OCI-LY1 (cell line): ENCODE data around the gene MYH7.

ENCODE experiments used
- H2AFZ ChIP-seq: fragments of 200-600 bp; sonication (generic), shearing (Covaris generic); 2 replicates; pipeline ENCODE4 v1.6.0; 2014; ENCODE audit warnings: antibody characterized with exemption, mild to moderate bottlenecking, low read length
- H3F3A ChIP-seq: fragments of 200-600 bp; sonication (generic), shearing (Covaris generic); 2 replicates; pipeline ENCODE4 v1.6.0; 2014; ENCODE audit warnings: mild to moderate bottlenecking, antibody characterized with exemption, low read length, moderate library complexity; ENCODE audit not compliant: insufficient read depth
- H3K27ac ChIP-seq: fragments of 200-600 bp; sonication (generic); 2 replicates; pipeline ENCODE4 v1.5.1; 2014; ENCODE audit warnings: low read length, mixed run types, mild to moderate bottlenecking, low read depth; ENCODE audit not compliant: poor library complexity, severe bottlenecking
- H3K27me3 ChIP-seq: fragments of 200-600 bp; sonication (generic); 2 replicates; pipeline ENCODE4 v1.6.0; 2014; ENCODE audit warnings: antibody characterized with exemption, mild to moderate bottlenecking, low read length, moderate library complexity; ENCODE audit not compliant: insufficient read depth
- H3K36me3 ChIP-seq: fragments of 200-600 bp; sonication (generic); 2 replicates; pipeline ENCODE4 v1.6.1; 2014; ENCODE audit warnings: mild to moderate bottlenecking, antibody characterized with exemption, low read length, moderate library complexity, mixed read lengths; ENCODE audit not compliant: insufficient read depth
- H3K4me1 ChIP-seq: fragments of 200-600 bp; sonication (generic); 2 replicates; pipeline ENCODE4 v1.5.1; 2014; ENCODE audit warnings: mild to moderate bottlenecking, low read length, moderate library complexity; ENCODE audit not compliant: insufficient read depth, severe bottlenecking
- H3K4me2 ChIP-seq: fragments of 200-600 bp; sonication (generic), shearing (Covaris generic); 2 replicates; pipeline ENCODE4 v1.6.1; 2014; ENCODE audit warnings: low read length
- H3K4me3 ChIP-seq: fragments of 200-600 bp; sonication (generic); 2 replicates; pipeline ENCODE4 v1.5.1; 2014; ENCODE audit warnings: low read length, low read depth, mild to moderate bottlenecking, mixed read lengths; ENCODE audit not compliant: poor library complexity, severe bottlenecking
- H3K79me2 ChIP-seq: fragments of 200-600 bp; shearing (Covaris generic); 2 replicates; pipeline ENCODE4 v1.6.1; 2016; ENCODE audit warnings: mixed run types, low read length, mixed read lengths; ENCODE audit not compliant: insufficient read depth
- H3K9ac ChIP-seq: fragments of 200-600 bp; sonication (generic), shearing (Covaris generic); 2 replicates; pipeline ENCODE4 v1.6.1; 2014; ENCODE audit warnings: mild to moderate bottlenecking, low read length, mixed read lengths
- H3K9me2 ChIP-seq: fragments of 200-600 bp; sonication (generic), shearing (Covaris generic); 2 replicates; pipeline ENCODE4 v1.6.1; 2014; ENCODE audit warnings: low read depth, mild to moderate bottlenecking, low read length, mixed read lengths
- H3K9me3 ChIP-seq: fragments of 200-600 bp; shearing (Covaris generic); 2 replicates; pipeline ENCODE4 v1.6.1; 2014; ENCODE audit warnings: low read length, mixed read lengths
- H4K20me1 ChIP-seq: fragments of 200-600 bp; sonication (generic), shearing (Covaris generic); 2 replicates; pipeline ENCODE4 v1.6.0; 2016; ENCODE audit warnings: mild to moderate bottlenecking, low read length; ENCODE audit not compliant: insufficient read depth
- EZH2 ChIP-seq: fragments of 200-600 bp; sonication (generic), shearing (Covaris generic); IDR thresholded peaks from 2 replicates; pipeline ENCODE4 v1.8.0; 2017; ENCODE audit warnings: borderline replicate concordance, mixed run types, mild to moderate bottlenecking, antibody characterized with exemption, low read length, moderate library complexity, mixed read lengths
- TF ChIP-seq, protein P1 (sequence below): fragments of 200-600 bp; sonication (generic), shearing (Covaris generic); IDR thresholded peaks from 2 replicates; pipeline ENCODE4 v1.5.1; 2017; ENCODE audit warnings: mild to moderate bottlenecking, antibody characterized with exemption, low read length, moderate library complexity, mixed read lengths

Gene MYH7

DNA sequence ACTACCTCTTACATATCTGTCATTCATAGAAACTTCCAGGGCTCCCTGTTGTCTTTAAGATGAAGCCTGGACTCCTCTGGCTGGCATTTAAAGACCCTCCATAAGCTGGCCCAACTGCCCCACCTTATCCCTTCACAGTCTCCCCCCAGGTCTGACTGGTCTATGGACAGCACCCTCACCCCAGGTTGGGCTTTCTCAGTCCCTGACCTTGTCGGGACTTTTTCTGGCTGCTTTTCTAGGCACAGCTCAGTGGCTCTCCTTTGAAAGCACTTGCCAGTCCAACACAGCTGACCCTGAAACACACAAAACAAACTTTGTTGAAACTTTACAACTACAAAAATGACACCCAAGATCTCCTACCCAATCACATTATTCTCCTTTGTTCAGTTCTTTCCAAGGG, 13.9 kb upstream of the MYH7 start:
- Histone ChIP-seq H3K36me3 (no peaks in the 10 kb centered on the region), H3K79me2 (no peaks in the 10 kb centered on the region), H3K4me3 (no peak overlapping the region), H3K4me1 (no peaks in the 10 kb centered on the region), H3K27ac (no peak overlapping the region), H4K20me1 (no peaks in the 10 kb centered on the region), H3K27me3 (no peaks in the 10 kb centered on the region), H3K9ac (no peak overlapping the region), H3K9me3 (0 out of 2 replicates have a peak, but pooled peaks cover 4% of the 10 kb centered on the region), H3K4me2 (no peak overlapping the region), H3F3A (no peaks in the 10 kb centered on the region), H3K9me2 (no peaks in the 10 kb centered on the region), H2AFZ (no peak overlapping the region)
- no peak for TF ChIP-seq EZH2
- TF ChIP-seq, protein P1, sequence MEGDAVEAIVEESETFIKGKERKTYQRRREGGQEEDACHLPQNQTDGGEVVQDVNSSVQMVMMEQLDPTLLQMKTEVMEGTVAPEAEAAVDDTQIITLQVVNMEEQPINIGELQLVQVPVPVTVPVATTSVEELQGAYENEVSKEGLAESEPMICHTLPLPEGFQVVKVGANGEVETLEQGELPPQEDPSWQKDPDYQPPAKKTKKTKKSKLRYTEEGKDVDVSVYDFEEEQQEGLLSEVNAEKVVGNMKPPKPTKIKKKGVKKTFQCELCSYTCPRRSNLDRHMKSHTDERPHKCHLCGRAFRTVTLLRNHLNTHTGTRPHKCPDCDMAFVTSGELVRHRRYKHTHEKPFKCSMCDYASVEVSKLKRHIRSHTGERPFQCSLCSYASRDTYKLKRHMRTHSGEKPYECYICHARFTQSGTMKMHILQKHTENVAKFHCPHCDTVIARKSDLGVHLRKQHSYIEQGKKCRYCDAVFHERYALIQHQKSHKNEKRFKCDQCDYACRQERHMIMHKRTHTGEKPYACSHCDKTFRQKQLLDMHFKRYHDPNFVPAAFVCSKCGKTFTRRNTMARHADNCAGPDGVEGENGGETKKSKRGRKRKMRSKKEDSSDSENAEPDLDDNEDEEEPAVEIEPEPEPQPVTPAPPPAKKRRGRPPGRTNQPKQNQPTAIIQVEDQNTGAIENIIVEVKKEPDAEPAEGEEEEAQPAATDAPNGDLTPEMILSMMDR = no peak

DNA sequence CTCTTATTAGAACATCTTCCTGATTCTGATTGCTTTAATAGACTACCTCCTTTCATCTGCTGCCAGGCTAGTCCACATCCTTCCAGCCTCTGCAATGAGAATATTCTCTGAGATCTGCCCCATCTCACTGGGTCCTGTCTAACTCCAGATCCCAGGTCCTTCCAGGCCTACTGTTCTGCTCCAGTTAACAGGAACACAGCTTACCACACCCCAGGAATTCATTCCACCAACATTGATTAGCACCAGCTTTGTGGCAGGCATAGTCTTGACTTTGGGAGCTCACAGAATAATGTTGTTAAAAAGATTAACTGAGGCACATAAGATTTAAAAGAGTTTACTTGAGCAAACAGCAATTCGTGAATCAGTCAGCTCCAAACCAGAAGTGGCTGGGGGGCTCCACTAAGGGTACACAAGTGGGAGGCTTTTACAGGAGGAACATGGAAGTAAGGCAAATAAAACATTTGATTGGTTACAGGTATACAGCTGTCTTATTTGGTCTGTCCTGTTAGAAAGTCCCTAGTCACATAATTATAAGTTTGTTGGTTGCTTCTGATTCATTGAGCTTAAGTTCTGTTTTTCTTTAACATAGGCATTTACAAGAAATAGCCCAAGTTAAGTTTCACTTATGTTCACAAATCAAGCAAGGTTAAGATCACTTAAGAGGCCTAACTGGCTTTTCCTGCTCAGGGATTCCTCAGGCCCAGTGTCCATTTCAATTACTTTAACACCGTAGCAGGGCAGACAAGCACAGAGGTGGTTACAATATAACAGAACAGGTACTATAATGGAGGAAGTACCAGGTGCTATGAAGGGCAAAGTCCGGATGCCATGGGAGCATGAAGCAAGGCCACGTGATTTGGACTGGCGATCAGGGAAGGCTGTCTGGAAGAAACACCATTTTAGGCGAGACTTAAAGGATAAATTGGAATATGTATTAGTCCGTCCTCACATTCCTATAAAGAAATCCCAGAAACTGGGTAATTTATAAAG, 12.2 kb upstream of the MYH7 start:
- Histone ChIP-seq H3K9ac (no peak overlapping the region), H3K27ac (no peak overlapping the region), H3K36me3 (no peaks in the 10 kb centered on the region), H2AFZ (no peak overlapping the region), H4K20me1 (no peaks in the 10 kb centered on the region), H3K9me2 (no peaks in the 10 kb centered on the region), H3K79me2 (no peaks in the 10 kb centered on the region), H3K4me2 (no peak overlapping the region), H3K4me3 (no peak overlapping the region), H3F3A (no peaks in the 10 kb centered on the region), H3K9me3 (0 out of 2 replicates have a peak, but pooled peaks cover 4% of the 10 kb centered on the region), H3K27me3 (no peaks in the 10 kb centered on the region), H3K4me1 (no peaks in the 10 kb centered on the region)
- no peak for TF ChIP-seq EZH2
- TF ChIP-seq, protein P1 = no peak

- no peak overlapping the region for H3K4me3 ChIP-seq
- no peaks in the 10 kb centered on the region for H3K4me1 ChIP-seq
- H3K27me3 ChIP-seq = no peaks in the 10 kb centered on the region
- no peaks in the 10 kb centered on the region for H4K20me1 ChIP-seq
- H3K36me3 ChIP-seq = no peaks in the 10 kb centered on the region
- H3K9me2 ChIP-seq = no peaks in the 10 kb centered on the region
- no peak overlapping the region for H3K27ac ChIP-seq
- no peak overlapping the region for H3K4me2 ChIP-seq
- TF ChIP-seq EZH2 = no peak
- TF ChIP-seq, protein P1 = no peak
- H2AFZ ChIP-seq = no peak overlapping the region
- H3K9me3 ChIP-seq = no peaks in the 10 kb centered on the region
- no peaks in the 10 kb centered on the region for H3F3A ChIP-seq
- H3K9ac ChIP-seq = no peak overlapping the region
- no peaks in the 10 kb centered on the region for H3K79me2 ChIP-seq
Observed at GRCh38 chr14:23446291-23446851, 10.9 kb upstream of the MYH7 start.
